DOHH2 (cell line): ENCODE data around the gene CARD11.

Experiments used
- H3F3A ChIP-seq: fragments of 200-600 bp; sonication (generic), shearing (Covaris generic); 2 replicates; pipeline ENCODE4 v1.6.0; 2016; ENCODE audit warnings: antibody characterized with exemption, mild to moderate bottlenecking; ENCODE audit not compliant: control insufficient read depth, insufficient read depth
- H3K27ac ChIP-seq: fragments of 200-600 bp; sonication (generic); 2 replicates; pipeline ENCODE4 v1.5.1; 2014; ENCODE audit warnings: low read depth, mild to moderate bottlenecking, low read length, moderate library complexity
- H3K27me3 ChIP-seq: fragments of 200-600 bp; sonication (generic); 2 replicates; pipeline ENCODE4 v1.6.1; 2014; ENCODE audit warnings: mild to moderate bottlenecking, low read length, mixed read lengths; ENCODE audit not compliant: control insufficient read depth
- H3K36me3 ChIP-seq: fragments of 200-600 bp; sonication (generic); 2 replicates; pipeline ENCODE4 v1.6.1; 2014; ENCODE audit warnings: mild to moderate bottlenecking, low read length, moderate library complexity, mixed read lengths; ENCODE audit not compliant: control insufficient read depth
- H3K4me1 ChIP-seq: fragments of 200-600 bp; sonication (generic); 2 replicates; pipeline ENCODE4 v1.6.1; 2014; ENCODE audit warnings: mild to moderate bottlenecking, low read length, mixed read lengths; ENCODE audit not compliant: control insufficient read depth
- H3K4me2 ChIP-seq: fragments of 200-600 bp; sonication (generic); 2 replicates; pipeline ENCODE4 v1.6.0; 2014; ENCODE audit warnings: mild to moderate bottlenecking, low read length, moderate library complexity
- H3K4me3 ChIP-seq: fragments of 200-600 bp; sonication (generic); 2 replicates; pipeline ENCODE4 v1.5.1; 2014; ENCODE audit warnings: mild to moderate bottlenecking, low read length, mixed read lengths
- H3K79me2 ChIP-seq: fragments of 200-600 bp; sonication (generic); 2 replicates; pipeline ENCODE4 v1.6.1; 2014; ENCODE audit warnings: mild to moderate bottlenecking, low read length, mixed read lengths; ENCODE audit not compliant: control insufficient read depth
- H3K9me2 ChIP-seq: fragments of 200-600 bp; sonication (generic); replicated peaks from 2 replicates; pipeline ENCODE4 v1.6.1; 2014; ENCODE audit warnings: mild to moderate bottlenecking, low read length, mixed read lengths; ENCODE audit not compliant: control insufficient read depth
- H3K9me3 ChIP-seq: fragments of 200-600 bp; sonication (generic); 2 replicates; pipeline ENCODE4 v1.6.1; 2014; ENCODE audit warnings: antibody characterized with exemption, low read length, mixed read lengths; ENCODE audit not compliant: control insufficient read depth, insufficient read depth
- H4K20me1 ChIP-seq: fragments of 200-600 bp; sonication (generic); 2 replicates; pipeline ENCODE4 v1.6.0; 2014; ENCODE audit warnings: low read depth, mild to moderate bottlenecking, antibody characterized with exemption, low read length, moderate library complexity; ENCODE audit not compliant: control insufficient read depth, insufficient read depth
- CTCF ChIP-seq: fragments of 200-600 bp; sonication (generic); IDR thresholded peaks from one replicate; pipeline ENCODE4 v1.5.1; 2014; ENCODE audit warnings: antibody characterized with exemption, mild to moderate bottlenecking, low read depth, low read length; ENCODE audit not compliant: poor library complexity, severe bottlenecking
- EZH2phosphoT487 ChIP-seq: fragments of 200-600 bp; sonication (generic); IDR thresholded peaks from 2 replicates; pipeline ENCODE4 v1.6.1; 2017; ENCODE audit warnings: borderline replicate concordance, mild to moderate bottlenecking, antibody characterized with exemption, low read length, moderate library complexity, mixed read lengths

The CARD11 gene

DNA sequence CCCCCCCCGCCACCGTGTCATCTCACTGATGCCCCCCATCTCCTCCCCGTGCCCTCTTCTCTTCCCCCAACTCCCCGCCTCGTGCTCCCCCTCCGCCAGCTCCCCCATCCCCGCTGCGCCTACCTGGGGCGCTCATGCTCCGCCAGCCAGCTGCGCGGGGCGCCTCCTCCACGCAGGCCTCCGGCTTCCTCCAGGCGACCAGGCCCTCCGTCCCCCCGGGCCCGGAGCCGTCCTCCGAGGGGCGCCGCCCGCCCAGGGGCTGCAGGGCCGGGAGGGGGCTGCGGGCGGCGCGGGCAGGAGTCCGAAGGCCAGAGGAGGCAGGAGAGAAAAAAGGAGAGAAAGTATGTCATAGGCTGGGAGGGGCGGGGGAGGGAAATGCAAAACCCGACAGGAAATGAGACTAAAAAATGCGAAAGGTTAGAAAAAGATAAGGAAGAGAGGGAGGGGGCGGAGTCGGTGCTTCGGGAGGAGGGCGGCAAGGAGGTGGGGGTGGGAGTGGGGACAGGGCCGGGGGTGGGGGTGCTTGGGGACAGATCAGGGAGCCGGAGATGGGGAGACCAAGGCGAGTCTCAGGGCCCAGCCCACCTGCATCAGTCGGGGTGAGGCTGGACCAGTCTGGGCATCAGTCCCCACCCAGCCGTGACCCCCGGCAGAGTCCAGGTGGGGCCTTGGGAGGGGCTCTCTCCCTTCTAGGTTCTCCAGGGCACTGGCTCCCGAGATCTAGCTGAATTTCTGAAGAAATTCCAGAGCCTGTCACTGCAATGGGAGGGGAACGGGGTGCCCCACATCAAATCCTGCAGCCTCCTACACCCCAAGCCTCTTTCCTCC is at the start of gene CARD11:
Gene CARD11 (minus strand): TSS at position 324 of the 828 bp plus-strand sequence. CDS start 85,361 bp downstream, outside the sequence.
- peaks cover 21% of the 10 kb centered on the region for H4K20me1 ChIP-seq
- H3K4me3 ChIP-seq: peak within 1 kb of the TSS; percentile 97
- no peaks in the 10 kb centered on the region for H3K9me3 ChIP-seq
- H3K27me3 ChIP-seq: no peaks in the 10 kb centered on the region
- H3K4me2 ChIP-seq: peak within 1 kb of the TSS; percentile 88
- peaks cover 41% of the 10 kb centered on the region for H3K4me1 ChIP-seq
- peak within 1 kb of the TSS; percentile 86 for H3K27ac ChIP-seq
- H3K79me2 ChIP-seq: peaks cover 53% of the 10 kb centered on the region
- H3K9me2 ChIP-seq: no peaks in the 10 kb centered on the region
- TF ChIP-seq EZH2phosphoT487 (no peak), CTCF (peak; percentile 36)
- H3F3A ChIP-seq: peaks cover 5% of the 10 kb centered on the region; the same call in 1 of the 2 replicates
- peaks cover 33% of the 10 kb centered on the region for H3K36me3 ChIP-seq

DNA sequence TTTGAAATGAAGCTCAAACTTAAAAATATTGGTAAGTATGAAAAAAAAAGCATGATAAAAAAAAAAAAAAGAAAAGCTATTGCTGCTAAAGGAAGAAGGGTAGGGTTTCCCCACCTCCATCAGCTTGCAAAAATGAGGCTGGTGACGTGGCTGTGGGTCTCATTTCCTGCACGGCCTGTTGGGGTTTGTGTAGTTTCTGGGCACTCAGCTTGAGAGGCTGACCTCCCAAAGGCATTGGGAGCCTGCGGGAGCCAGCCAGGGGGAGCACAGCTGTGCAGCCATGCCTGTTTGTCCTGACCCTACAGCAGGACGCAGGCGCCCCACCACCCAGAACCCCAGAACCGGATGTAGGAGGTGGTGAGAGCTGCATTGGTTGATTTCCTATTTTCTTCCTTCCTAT is 48.8 kb upstream of the CARD11 start:
- Histone ChIP-seq H3K4me3 (no peak overlapping the region), H3K36me3 (no peaks in the 10 kb centered on the region), H3K79me2 (no peaks in the 10 kb centered on the region), H3K27ac (peak overlapping the region; percentile 34), H3K27me3 (no peaks in the 10 kb centered on the region), H3K4me2 (peak overlapping the region; percentile 29), H3K4me1 (peaks cover 42% of the 10 kb centered on the region), H3K9me2 (no peaks in the 10 kb centered on the region), H3F3A (peaks cover 10% of the 10 kb centered on the region), H4K20me1 (no peaks in the 10 kb centered on the region), H3K9me3 (peaks cover 3% of the 10 kb centered on the region)
- TF ChIP-seq CTCF (no peak), EZH2phosphoT487 (no peak)

GRCh38 chr7:3091631-3092030 is 48.0 kb upstream of the CARD11 start:
- Histone ChIP-seq H3K27ac (peak overlapping the region; percentile 34; the same call in 1 of the 2 replicates), H3K79me2 (no peaks in the 10 kb centered on the region), H3K9me2 (no peaks in the 10 kb centered on the region), H3K4me3 (no peak overlapping the region), H3F3A (peaks cover 10% of the 10 kb centered on the region), H3K9me3 (no peaks in the 10 kb centered on the region), H3K4me1 (peaks cover 42% of the 10 kb centered on the region), H4K20me1 (no peaks in the 10 kb centered on the region), H3K27me3 (peaks cover under 1% of the 10 kb centered on the region; the same call in 1 of the 2 replicates), H3K4me2 (no peak overlapping the region), H3K36me3 (no peaks in the 10 kb centered on the region)
- TF ChIP-seq EZH2phosphoT487 (no peak), CTCF (no peak)
